ENCODE data around the gene PJA2.

GRCh38 chr5:109387408-109387974, 22.3 kb downstream of the PJA2 start:
- TF ChIP-seq MAX (IDR thresholded peaks at IDR 0.05) (no peak), CTCF (IDR thresholded peaks at IDR 0.05; ENCODE audit: low read depth, low read length, missing input control) (no peak)
